ENCODE data around the gene ROBO2.

ROBO2 gene

GRCh38 chr3:77052733-77053670, 13.1 kb downstream of the ROBO2 start:
- Histone ChIP-seq H3K27ac (ENCODE audit: low read depth, low read length, poor library complexity, severe bottlenecking) (no peak overlapping the region), H2AFZ (ENCODE audit: low read length) (peak overlapping the region; percentile 83; the same call in 1 of the 2 replicates), H3K4me1 (ENCODE audit: insufficient read depth, low read length, severe bottlenecking) (peaks cover 28% of the 10 kb centered on the region), H3K27me3 (ENCODE audit: insufficient read depth, low read length) (no peaks in the 10 kb centered on the region), H3K4me3 (ENCODE audit: low read depth, low read length, poor library complexity, severe bottlenecking) (no peak overlapping the region), H3K4me2 (ENCODE audit: low read length) (peak overlapping the region; percentile 7; the same call in 1 of the 2 replicates), H4K20me1 (ENCODE audit: insufficient read depth, low read length) (no peaks in the 10 kb centered on the region), H3K36me3 (ENCODE audit: insufficient read depth, low read length) (no peaks in the 10 kb centered on the region), H3F3A (ENCODE audit: insufficient read depth, low read length) (no peaks in the 10 kb centered on the region), H3K9me2 (ENCODE audit: low read depth, low read length) (no peaks in the 10 kb centered on the region), H3K79me2 (ENCODE audit: insufficient read depth, low read length) (no peaks in the 10 kb centered on the region), H3K9me3 (ENCODE audit: low read length) (no peaks in the 10 kb centered on the region), H3K9ac (ENCODE audit: low read length) (no peak overlapping the region)
- TF ChIP-seq CTCF (IDR thresholded peaks at IDR 0.05; ENCODE audit: low read length) (no peak), EZH2 (IDR thresholded peaks at IDR 0.05; ENCODE audit: borderline replicate concordance, low read length) (no peak)

- no peak overlapping the region for H3K9ac ChIP-seq (ENCODE audit: low read length)
- H3K36me3 ChIP-seq (ENCODE audit: insufficient read depth, low read length): no peaks in the 10 kb centered on the region
- H3F3A ChIP-seq (ENCODE audit: insufficient read depth, low read length): no peaks in the 10 kb centered on the region
- no peaks in the 10 kb centered on the region for H3K27me3 ChIP-seq (ENCODE audit: insufficient read depth, low read length)
- H4K20me1 ChIP-seq (ENCODE audit: insufficient read depth, low read length): no peaks in the 10 kb centered on the region
- H3K4me2 ChIP-seq (ENCODE audit: low read length): no peak overlapping the region
- H3K9me3 ChIP-seq (ENCODE audit: low read length): no peaks in the 10 kb centered on the region
- no peak overlapping the region for H2AFZ ChIP-seq (ENCODE audit: low read length)
- no peak for TF ChIP-seq EZH2 (IDR thresholded peaks at IDR 0.05; ENCODE audit: borderline replicate concordance, low read length)
- no peak for TF ChIP-seq CTCF (IDR thresholded peaks at IDR 0.05; ENCODE audit: low read length)
- no peak overlapping the region for H3K27ac ChIP-seq (ENCODE audit: low read depth, low read length, poor library complexity, severe bottlenecking)
- no peaks in the 10 kb centered on the region for H3K79me2 ChIP-seq (ENCODE audit: insufficient read depth, low read length)
- H3K9me2 ChIP-seq (ENCODE audit: low read depth, low read length): no peaks in the 10 kb centered on the region
- H3K4me1 ChIP-seq (ENCODE audit: insufficient read depth, low read length, severe bottlenecking): peaks cover 28% of the 10 kb centered on the region
- H3K4me3 ChIP-seq (ENCODE audit: low read depth, low read length, poor library complexity, severe bottlenecking): no peak overlapping the region
Observed at GRCh38 chr3:77053795-77054194, 13.9 kb downstream of the ROBO2 start.

GRCh38 chr3:77055841-77056341, 16.0 kb downstream of the ROBO2 start:
- Histone ChIP-seq H4K20me1 (ENCODE audit: insufficient read depth, low read length) (no peaks in the 10 kb centered on the region), H3K36me3 (ENCODE audit: insufficient read depth, low read length) (no peaks in the 10 kb centered on the region), H3K9me3 (ENCODE audit: low read length) (no peaks in the 10 kb centered on the region), H3K4me2 (ENCODE audit: low read length) (no peak overlapping the region), H3F3A (ENCODE audit: insufficient read depth, low read length) (no peaks in the 10 kb centered on the region), H3K79me2 (ENCODE audit: insufficient read depth, low read length) (no peaks in the 10 kb centered on the region), H3K9ac (ENCODE audit: low read length) (no peak overlapping the region), H3K4me3 (ENCODE audit: low read depth, low read length, poor library complexity, severe bottlenecking) (no peak overlapping the region), H3K27ac (ENCODE audit: low read depth, low read length, poor library complexity, severe bottlenecking) (no peak overlapping the region), H3K27me3 (ENCODE audit: insufficient read depth, low read length) (no peaks in the 10 kb centered on the region), H3K9me2 (ENCODE audit: low read depth, low read length) (no peaks in the 10 kb centered on the region), H2AFZ (ENCODE audit: low read length) (peak overlapping the region; percentile 80), H3K4me1 (ENCODE audit: insufficient read depth, low read length, severe bottlenecking) (peaks cover 28% of the 10 kb centered on the region)
- TF ChIP-seq CTCF (IDR thresholded peaks at IDR 0.05; ENCODE audit: low read length) (no peak), EZH2 (IDR thresholded peaks at IDR 0.05; ENCODE audit: borderline replicate concordance, low read length) (no peak)
